GM18519 (cell line): Measurements from ENCODE around the gene PCSK7.

Source experiments
- ATAC-seq: cut with Tn5 transposase; IDR thresholded peaks from one replicate; pipeline ENCODE4 v1.9.1; 2021; ENCODE audit warnings: mild to moderate bottlenecking, moderate library complexity; ENCODE audit not compliant: unreplicated experiment, low FRiP score

Gene PCSK7

DNA sequence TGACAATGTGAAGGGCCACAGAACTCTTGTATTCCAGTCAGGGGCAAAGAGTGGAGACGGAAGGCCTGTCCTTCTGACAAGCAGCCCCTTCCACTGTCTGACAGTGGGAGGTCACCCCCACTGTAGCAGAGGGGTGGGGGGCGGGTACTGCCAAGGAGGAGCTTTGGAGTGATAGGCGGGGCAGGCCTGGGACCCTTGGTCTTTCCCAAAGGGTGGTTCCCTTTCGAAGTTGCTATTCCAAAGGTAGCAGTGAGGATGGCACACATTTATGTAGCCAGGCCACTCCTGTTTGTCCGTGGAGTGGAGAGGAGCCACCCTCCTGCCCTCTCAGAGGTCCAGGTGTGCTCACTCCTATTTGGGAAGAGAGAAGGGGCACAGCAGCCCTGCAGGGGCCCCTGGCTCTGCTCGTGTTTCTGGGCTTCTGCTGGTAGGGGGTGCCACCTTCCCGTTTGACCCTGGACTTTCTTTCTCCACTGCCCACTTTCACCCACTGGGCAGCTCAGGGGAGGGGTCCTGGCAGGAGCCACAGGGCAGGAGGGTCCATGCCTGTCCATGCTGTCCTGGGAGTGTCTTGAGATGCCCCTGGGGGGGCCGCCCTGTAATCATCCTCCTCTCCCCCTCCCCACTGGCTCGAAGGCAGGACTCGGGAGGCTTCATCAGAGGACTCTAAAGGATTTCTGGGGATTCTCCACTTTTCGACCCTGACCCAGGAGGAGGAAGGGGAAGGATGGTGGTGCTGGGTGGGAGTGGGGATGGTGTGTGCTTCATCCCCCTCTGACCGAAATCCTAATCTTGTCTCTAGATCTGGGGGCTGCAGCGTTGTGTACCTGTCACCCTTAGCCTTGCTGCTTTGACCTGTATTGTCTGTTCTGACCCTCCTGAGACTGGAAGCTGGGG is 31.7 kb downstream of the PCSK7 start:
- no peak for ATAC-seq

DNA sequence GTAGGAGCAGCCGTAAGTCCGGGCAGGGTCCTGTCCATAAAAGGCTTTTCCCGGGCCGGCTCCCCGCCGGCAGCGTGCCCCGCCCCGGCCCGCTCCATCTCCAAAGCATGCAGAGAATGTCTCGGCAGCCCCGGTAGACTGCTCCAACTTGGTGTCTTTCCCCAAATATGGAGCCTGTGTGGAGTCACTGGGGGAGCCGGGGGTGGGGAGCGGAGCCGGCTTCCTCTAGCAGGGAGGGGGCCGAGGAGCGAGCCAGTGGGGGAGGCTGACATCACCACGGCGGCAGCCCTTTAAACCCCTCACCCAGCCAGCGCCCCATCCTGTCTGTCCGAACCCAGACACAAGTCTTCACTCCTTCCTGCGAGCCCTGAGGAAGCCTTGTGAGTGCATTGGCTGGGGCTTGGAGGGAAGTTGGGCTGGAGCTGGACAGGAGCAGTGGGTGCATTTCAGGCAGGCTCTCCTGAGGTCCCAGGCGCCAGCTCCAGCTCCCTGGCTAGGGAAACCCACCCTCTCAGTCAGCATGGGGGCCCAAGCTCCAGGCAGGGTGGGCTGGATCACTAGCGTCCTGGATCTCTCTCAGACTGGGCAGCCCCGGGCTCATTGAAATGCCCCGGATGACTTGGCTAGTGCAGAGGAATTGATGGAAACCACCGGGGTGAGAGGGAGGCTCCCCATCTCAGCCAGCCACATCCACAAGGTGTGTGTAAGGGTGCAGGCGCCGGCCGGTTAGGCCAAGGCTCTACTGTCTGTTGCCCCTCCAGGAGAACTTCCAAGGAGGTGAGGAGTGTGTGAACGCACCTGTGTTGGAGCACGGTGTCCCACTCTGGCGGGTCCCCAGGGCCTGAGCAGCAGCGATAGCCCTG is 32.6 kb downstream of the PCSK7 start, which contains the start of gene TAGLN:
TAGLN (plus strand) TSS at position 318 of the 863 bp plus-strand sequence. CDS start 3,644 bp downstream, outside the sequence.
- ATAC-seq: no peak

- no peak for ATAC-seq
Observed at GRCh38 chr11:117198613-117199012, 33.3 kb downstream of the PCSK7 start.

DNA sequence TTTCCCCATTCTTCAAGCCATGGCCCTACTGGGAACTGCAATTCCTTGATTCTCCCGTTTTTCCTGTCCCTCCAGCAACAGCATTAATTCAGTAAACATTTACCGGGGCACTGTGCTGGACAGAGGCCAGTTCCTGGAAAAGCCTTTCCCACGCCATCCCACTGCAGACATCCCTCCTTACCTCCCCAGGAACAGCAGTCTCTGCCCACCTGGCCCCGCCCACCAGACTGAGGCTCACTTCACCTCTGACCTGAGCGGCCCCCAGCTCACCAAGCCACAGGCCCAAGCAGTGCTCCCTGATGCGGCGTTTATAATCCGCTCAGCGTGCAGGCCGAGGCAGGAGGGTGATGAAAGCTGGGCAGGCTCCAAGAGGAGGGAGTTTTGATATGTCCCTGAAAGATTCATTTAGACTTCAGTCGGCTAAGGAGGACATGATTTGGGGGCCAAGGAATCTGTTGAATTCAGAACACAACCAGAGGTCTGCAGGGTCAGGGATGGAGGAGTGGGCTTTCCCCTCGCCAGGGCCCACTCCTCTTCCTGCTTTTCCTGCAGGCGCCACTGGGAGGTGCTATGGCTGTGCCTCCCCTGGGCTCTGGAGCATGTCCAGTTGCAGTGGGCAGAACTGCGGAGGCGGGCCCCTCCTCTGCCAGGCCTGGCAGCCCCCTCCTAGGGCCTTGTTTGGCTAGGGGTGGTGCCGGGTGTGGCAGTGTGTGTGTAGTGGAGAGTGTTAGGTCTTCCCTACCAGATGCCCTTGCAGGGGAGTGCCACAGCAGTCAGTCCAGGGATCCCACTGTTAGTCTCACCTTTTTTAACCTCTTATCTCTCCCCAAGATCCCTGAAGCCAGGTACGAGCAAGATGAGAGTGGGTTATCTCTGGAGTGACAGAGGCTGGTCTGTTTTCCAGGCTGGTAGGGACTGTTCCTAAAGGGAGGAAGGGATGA is 34.1 kb downstream of the PCSK7 start:
- no peak for ATAC-seq

- ATAC-seq: no peak
Observed at GRCh38 chr11:117197006-117197405, 34.9 kb downstream of the PCSK7 start.

DNA sequence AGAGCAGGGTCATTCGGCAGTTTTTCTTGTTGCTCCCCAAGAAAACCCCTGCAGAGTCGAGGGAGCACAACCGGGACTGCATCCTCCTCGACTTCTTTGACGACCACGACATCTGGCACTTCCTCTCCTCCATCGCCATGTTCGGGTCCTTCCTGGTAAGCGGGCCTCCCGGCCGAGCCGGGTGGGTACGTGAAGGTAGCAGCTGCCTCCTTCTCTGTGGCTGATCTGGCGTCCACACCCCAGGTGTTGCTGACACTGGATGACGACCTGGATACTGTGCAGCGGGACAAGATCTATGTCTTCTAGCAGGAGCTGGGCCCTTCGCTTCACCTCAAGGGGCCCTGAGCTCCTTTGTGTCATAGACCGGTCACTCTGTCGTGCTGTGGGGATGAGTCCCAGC is 36.1 kb downstream of the PCSK7 start:
- ATAC-seq: no peak

GRCh38 chr11:117195258-117195657 is 36.6 kb downstream of the PCSK7 start:
- ATAC-seq: no peak

DNA sequence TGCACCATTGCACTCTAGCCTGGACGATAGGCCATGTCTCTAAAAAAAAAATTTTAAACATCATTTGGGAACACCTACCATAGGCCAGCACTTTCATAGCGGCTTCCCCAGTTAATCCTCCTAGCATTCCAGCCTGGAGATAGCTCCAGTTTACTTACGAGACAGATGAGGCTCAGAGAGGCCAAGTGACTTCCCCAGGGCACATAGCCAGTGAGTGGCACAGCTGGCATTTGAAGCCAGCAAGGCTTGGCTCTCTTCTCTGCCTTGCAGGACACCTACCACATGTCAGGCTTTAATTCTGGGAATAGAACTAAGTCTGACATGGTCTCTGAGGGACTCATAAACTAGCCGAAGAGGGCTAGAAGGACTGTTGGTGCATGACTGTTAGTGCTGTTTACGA is 37.6 kb downstream of the PCSK7 start:
- no peak for ATAC-seq

GRCh38 chr11:117193130-117194020 is 38.5 kb downstream of the PCSK7 start:
- ATAC-seq: no peak

DNA sequence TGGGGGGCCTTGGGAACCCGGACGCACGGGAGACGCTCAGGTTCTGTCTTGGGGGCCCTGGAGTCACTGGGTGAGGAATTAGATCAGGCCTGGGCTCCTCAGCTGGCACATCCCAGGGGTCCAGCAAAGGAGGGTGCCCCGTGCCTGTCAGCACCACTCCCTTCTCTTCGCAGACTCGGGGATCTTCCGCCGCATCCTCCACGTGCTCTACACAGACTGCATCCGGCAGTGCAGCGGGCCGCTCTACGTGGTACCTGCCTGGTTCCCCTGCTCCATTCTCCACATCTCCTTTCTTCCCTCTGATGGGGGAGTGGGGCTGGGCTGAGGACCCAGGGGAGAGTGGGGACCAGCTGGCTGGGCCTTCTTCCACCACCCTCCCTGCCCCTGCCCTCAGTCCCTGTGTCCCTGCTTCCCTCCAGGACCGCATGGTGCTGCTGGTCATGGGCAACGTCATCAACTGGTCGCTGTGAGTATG is 39.4 kb downstream of the PCSK7 start:
- no peak for ATAC-seq

DNA sequence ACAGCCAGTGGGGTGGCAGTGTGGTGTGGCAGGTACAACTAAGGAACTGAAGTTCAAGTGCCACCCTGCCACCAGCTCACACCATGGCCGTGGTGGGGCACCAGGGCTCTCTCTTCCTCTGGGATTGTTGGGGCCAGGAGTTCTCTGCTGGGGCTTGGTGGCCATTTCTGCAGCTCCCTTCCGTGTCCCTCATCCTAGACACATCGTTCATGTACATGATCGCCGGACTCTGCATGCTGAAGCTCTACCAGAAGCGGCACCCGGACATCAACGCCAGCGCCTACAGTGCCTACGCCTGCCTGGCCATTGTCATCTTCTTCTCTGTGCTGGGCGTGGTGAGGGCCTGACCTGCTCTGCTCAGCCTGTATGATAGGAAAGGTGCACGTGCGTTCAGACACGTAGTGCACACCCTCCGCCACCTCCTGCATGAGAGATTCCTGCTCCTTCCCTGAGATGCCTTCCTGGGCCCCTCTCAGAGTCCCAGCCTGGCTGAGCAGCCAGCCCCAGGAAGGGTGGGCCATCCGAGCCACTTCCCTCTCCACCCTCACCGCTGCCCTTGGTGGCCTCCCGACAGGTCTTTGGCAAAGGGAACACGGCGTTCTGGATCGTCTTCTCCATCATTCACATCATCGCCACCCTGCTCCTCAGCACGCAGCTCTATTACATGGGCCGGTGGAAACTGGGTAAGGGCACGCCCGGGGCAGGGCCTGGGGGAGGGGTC is 40.0 kb downstream of the PCSK7 start:
- ATAC-seq: no peak

GRCh38 chr11:117189941-117190544 is 41.8 kb downstream of the PCSK7 start:
- ATAC-seq: no peak

GRCh38 chr11:117189191-117189940 is 42.5 kb downstream of the PCSK7 start:
- no peak for ATAC-seq

- ATAC-seq: no peak
Observed at GRCh38 chr11:117188620-117189081, 43.2 kb downstream of the PCSK7 start.

DNA sequence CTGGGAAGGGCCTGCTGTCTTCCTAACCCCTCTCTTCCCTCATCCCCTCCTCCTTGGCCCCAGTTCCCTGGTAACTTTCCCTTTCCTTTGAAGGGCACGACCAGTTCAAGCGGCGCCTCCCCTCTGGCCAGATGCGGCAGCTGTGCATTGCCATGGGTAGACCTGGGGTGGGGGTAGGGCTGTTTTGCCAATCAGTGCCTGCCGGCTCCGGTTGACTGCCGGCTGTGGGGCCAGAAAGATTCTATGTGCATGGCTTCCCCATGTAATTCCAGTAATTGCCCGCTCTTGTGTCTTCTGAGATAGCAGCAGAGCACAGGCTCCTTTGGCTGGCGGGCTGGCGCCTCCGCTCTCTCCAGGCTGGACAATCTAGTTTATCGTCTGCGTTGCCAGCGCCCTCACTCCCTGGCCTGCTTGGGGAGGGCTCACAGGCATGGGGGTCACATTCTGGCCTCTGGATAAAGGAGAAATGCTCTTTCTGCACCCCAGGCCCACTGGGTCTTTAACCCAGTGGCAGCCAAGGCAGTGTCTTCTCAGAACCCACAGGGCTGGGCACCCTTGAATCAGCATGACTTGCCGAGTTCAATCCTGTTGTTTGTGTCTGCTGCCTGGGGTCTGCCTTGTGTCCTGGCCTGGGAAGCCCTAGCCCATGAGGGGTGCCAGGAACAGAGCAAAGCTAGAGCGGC is 43.9 kb downstream of the PCSK7 start:
- no peak for ATAC-seq

GRCh38 chr11:117187428-117187798 is 44.5 kb downstream of the PCSK7 start:
- no peak for ATAC-seq

DNA sequence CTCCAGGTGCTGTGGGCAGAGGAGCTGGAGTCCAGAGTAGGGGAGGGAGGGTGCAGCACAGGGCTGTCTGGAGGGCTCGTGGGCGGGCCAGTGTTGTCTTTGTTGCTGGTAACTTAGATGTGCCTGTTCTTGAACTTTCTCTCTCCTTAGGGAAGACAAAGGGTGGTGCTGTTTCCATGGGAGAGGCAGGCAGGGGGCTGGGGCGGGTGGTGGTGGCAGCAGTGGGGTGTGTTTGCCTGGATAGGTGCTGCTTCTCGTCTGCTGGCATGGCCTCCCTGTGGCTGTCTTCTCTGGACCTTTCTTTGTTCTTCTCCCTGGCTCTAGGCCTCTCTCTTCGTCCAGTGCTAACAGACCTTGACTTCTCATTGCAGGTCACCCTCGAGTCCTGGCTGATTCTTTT is 44.9 kb downstream of the PCSK7 start:
- ATAC-seq: no peak
